SKM-1 treated with dmso at 0.1 percent for 144 hours (cell line): Measurements from ENCODE around the gene PPOX.

ENCODE experiments used
- DNase-seq: peaks from one replicate; lab custom pipeline; 2025; ENCODE audit not compliant: unreplicated experiment; lab: John Stamatoyannopoulos, UW

The PPOX gene

GRCh38 chr1:161175771-161176453 lies 9.7 kb downstream of the PPOX start:
- no peak for DNase-seq

GRCh38 chr1:161176468-161177111 lies 10.4 kb downstream of the PPOX start:
- DNase-seq, result no peak

GRCh38 chr1:161177112-161177935 lies 11.1 kb downstream of the PPOX start, which contains the start of gene B4GALT3:
Gene B4GALT3, minus strand, starts transcription at chr1:161177507. Its CDS starts 1,447 bp downstream, at chr1:161176060.
- DNase-seq, result peak; percentile 88

- DNase-seq, result no peak
These were observed 11.7 kb downstream of the PPOX start for GRCh38 chr1:161177936-161178244.

DNA sequence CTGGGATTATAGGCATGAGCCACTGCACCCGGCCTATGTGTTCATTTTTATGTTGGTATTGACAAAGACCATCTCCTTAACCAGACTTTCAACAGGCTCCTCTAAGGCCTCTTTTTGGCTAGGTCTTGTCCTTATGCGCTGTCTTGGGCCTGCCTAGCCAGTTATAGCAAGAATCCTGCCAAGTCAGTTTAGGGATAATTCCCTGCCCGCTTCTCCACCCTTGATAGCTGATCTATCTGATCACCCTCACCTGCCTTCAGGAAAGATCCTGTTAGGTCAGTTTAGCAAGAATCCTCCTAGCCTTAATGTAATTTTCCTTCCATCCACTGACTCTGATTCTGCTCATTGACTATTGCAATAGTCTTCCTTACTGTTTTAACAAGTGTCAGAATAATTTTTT lies 13.5 kb downstream of the PPOX start:
- DNase-seq, result no peak

DNA sequence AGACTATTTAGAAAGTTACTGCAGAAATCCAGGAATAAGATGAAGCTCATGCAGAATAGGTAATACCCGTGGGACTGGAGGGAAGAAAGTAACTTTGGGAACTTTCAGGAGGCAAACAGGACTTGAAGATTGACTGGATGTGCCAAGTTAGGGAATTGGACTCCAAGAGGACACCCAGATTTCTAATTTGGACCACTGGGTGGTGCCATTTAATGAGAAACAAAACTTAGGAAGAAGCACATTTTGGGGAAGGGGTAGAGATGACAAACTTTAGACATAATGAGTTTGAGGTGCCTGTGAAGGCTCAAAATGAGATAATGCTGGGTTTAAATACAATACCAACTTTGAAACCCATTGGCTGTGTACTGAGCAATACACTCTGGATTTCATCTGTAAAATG lies 14.4 kb downstream of the PPOX start:
- peak; percentile 14 for DNase-seq

GRCh38 chr1:161182214-161182613 lies 16.0 kb downstream of the PPOX start:
- peak; percentile 33 for DNase-seq

DNA sequence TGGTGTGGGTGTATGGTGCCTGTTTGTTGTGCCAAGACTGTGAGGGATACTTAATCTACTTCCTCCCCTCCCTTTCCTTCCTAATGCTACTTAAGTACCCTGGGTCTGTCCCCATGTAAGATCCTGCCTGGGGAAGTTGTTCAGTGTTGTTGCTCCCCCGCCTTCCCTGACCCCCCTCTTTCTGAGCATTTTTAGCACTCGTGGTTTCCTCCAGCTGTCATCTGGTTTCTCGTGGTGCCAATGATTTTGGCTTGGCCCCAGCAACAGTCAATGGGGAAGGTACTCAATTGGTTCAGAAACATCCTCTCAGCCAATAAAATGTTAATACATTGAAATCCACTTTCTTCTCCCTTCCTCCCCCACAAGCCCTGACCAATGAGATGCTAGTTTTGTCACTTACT lies 19.1 kb downstream of the PPOX start:
- peak; percentile 99 for DNase-seq

- DNase-seq, result peak; percentile 100
These were observed 19.6 kb downstream of the PPOX start for GRCh38 chr1:161185732-161186311.

GRCh38 chr1:161187311-161187710 lies 21.1 kb downstream of the PPOX start:
- no peak for DNase-seq

DNA sequence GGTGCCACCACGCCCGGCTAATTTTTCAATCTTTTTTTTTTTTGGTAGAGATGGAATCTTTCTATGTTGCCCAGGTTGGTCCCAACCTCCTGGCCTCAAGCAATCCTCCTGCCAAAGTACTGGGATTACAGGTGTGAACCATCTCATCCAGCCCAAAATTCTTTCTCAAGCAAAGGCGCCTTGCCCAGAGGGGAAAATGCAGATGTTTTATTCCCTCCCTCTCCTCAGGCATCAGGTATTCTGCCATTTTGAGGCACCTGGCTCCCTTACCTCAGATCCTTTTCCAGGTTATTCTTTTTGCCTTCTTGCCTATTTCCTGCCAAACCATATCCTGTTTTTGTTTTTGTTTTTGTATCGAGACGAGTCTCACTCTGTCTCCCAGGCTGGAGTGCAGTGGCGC lies 22.2 kb downstream of the PPOX start:
- no peak for DNase-seq

GRCh38 chr1:161189036-161189435 lies 22.8 kb downstream of the PPOX start:
- no peak for DNase-seq

GRCh38 chr1:161190962-161191521 lies 24.8 kb downstream of the PPOX start:
- no peak for DNase-seq

GRCh38 chr1:161191971-161192370 lies 25.7 kb downstream of the PPOX start:
- DNase-seq, result no peak

- DNase-seq, result peak; percentile 90
These were observed 26.5 kb downstream of the PPOX start for GRCh38 chr1:161192476-161193465.

- DNase-seq, result no peak
These were observed 27.5 kb downstream of the PPOX start for GRCh38 chr1:161193561-161194235.

DNA sequence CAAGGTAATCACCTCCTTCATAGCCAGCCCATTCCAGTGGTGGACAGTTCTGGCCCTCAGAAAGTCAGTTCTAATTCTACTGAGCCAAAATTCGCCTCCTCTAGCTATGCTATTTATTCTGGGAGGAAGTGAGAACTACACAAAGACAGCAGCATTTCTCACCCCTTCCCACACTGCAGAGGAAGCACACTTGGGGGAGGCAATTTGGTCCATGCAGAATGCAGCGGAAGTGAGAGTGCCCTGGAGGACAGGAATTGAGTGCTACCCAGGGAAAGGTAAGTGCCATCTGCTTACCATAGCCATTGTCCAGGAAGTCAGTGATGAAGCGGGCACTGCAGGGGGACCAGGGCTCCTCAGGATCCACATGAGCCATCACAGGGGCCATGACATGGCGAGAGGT lies 28.9 kb downstream of the PPOX start:
- DNase-seq, result peak; percentile 43

DNA sequence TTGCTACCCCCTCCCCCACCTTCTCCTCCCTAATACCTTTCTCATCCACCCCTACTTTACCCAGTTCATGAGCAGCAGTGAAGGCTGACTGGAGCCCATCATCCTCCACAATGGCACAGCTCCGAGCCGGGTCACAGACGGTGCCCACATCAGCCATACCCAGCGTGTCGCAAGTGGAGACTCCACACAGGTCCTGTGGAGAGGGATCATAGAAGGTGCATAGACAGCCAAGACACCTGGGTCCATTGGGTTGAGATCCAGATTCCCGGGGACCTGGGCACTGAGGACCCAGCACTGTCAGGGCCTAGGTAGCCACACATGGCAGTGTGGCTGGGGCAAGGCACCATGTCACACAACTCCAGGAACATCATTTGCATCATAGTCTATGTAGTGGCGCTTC lies 29.9 kb downstream of the PPOX start:
- DNase-seq, result no peak
